Keratinocyte (primary cell): ENCODE measurements around the gene ZNF629.

Source experiments
- EZH2 ChIP-seq: IDR thresholded peaks from one replicate; pipeline ENCODE4 v1.6.1; 2012; ENCODE audit warnings: inconsistent platforms, mild to moderate bottlenecking, low read length, moderate library complexity
- TF ChIP-seq, protein P1 (sequence below), 3 experiments: IDR thresholded peaks in 1 of 3; conservative IDR thresholded peaks in 1 of 3; optimal IDR thresholded peaks in 1 of 3; 2 replicates in 2 of 3; 3 replicates in 1 of 3; pipeline versions ENCODE3 to v1.5.1; 2011; ENCODE audit warnings: low read length in 3 of 3, mild to moderate bottlenecking in 3 of 3, moderate library complexity in 2 of 3, control low read depth in 1 of 3, inconsistent platforms in 1 of 3; ENCODE audit not compliant: insufficient read depth in 2 of 3; ENCODE audit errors: extremely low read depth in 1 of 3

DNA sequence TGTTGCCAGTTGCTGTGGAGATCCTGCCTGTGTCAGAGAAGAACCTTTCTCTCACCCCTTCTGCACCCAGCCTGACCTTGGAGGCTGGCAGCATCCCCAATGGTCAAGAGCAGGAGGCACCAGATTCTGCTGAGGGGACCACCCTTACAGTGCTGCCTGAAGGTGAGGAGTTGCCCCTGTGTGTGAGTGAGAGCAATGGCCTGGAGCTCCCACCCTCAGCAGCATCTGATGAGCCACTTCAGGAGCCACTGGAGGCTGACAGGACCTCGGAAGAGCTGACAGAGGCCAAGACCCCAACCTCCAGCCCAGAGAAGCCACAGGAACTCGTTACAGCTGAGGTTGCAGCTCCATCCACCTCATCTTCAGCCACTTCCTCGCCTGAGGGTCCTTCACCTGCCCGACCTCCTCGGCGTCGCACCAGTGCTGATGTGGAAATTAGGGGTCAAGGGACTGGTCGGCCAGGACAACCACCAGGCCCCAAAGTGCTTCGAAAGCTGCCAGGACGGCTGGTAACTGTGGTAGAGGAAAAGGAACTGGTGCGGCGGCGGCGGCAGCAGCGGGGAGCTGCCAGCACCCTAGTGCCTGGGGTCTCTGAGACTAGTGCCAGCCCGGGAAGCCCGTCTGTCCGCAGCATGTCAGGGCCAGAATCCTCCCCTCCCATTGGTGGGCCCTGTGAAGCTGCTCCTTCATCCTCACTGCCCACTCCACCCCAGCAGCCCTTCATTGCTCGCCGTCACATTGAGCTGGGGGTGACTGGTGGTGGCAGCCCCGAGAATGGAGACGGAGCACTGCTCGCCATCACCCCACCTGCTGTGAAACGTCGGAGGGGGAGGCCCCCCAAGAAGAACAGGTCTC lies 49.0 kb downstream of the ZNF629 start:
- TF ChIP-seq, protein P1, sequence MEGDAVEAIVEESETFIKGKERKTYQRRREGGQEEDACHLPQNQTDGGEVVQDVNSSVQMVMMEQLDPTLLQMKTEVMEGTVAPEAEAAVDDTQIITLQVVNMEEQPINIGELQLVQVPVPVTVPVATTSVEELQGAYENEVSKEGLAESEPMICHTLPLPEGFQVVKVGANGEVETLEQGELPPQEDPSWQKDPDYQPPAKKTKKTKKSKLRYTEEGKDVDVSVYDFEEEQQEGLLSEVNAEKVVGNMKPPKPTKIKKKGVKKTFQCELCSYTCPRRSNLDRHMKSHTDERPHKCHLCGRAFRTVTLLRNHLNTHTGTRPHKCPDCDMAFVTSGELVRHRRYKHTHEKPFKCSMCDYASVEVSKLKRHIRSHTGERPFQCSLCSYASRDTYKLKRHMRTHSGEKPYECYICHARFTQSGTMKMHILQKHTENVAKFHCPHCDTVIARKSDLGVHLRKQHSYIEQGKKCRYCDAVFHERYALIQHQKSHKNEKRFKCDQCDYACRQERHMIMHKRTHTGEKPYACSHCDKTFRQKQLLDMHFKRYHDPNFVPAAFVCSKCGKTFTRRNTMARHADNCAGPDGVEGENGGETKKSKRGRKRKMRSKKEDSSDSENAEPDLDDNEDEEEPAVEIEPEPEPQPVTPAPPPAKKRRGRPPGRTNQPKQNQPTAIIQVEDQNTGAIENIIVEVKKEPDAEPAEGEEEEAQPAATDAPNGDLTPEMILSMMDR (optimal IDR thresholded peaks at IDR 0.05 in 1 of 3, IDR thresholded peaks at IDR 0.05 in 1 of 3, conservative IDR thresholded peaks at IDR 0.05 in 1 of 3; ENCODE audit: extremely low read depth in 1 of 3, insufficient read depth in 2 of 3, low read length in 3 of 3), result no peak
- no peak for TF ChIP-seq EZH2
